WTC11 (cell line): Measurements from ENCODE around the gene PDPK1. TPM values are rescaled to one million over a fixed set of nuclear protein-coding genes. Genes with fewer than 3 reads are reported as not detected.

Source experiments
- ATAC-seq: fragments of 200-7000 bp; cut with Tn5 transposase; 2 replicates; pipeline ENCODE4 v1.10.0; 2021; ENCODE audit warnings: mild to moderate bottlenecking, moderate library complexity
- CTCF ChIA-PET: fragments of 300-600 bp; sonication (Branson Sonifier 250); formaldehyde crosslinking; loops from one replicate; lab custom pipeline; 2021; ENCODE audit warnings: antibody characterized with exemption; lab: Charles Lee
- POLR2A ChIA-PET: fragments of 350-600 bp; sonication (Branson Sonifier 250); formaldehyde crosslinking; loops from one replicate; lab custom pipeline; 2021; ENCODE audit warnings: antibody characterized with exemption; lab: Charles Lee
- DNase-seq: peaks from one replicate; pipeline ENCODE4 v3.0.0; 2021; ENCODE audit warnings: low spot score
- H3K27ac Mint-ChIP-seq: 2 replicates; pipeline ENCODE4 v1.8.0; 2021; ENCODE audit warnings: mixed read lengths
- H3K27me3 Mint-ChIP-seq: 2 replicates; pipeline ENCODE4 v1.8.0; 2021; ENCODE audit warnings: low read depth, mild to moderate bottlenecking, moderate library complexity, mixed read lengths
- H3K36me3 Mint-ChIP-seq: 2 replicates; pipeline ENCODE4 v1.8.0; 2021; ENCODE audit warnings: mixed read lengths
- H3K4me1 Mint-ChIP-seq: 2 replicates; pipeline ENCODE4 v1.8.0; 2022; ENCODE audit warnings: mixed read lengths
- H3K4me3 Mint-ChIP-seq: 2 replicates; pipeline ENCODE4 v1.8.0; 2021; ENCODE audit warnings: mild to moderate bottlenecking, moderate library complexity, mixed read lengths
- H3K9me3 Mint-ChIP-seq: 2 replicates; pipeline ENCODE4 v1.8.0; 2021; ENCODE audit warnings: mixed read lengths
- AFF4 ChIP-seq: sonication (generic); formaldehyde crosslinking; IDR thresholded peaks from 2 replicates; pipeline ENCODE4 v1.8.1; 2023; ENCODE audit warnings: mild to moderate bottlenecking, missing genetic modification reagents, borderline replicate concordance
- CTCF ChIP-seq: fragments of 200-600 bp; IDR thresholded peaks from 2 replicates; pipeline ENCODE4 v1.8.0; 2022; ENCODE audit warnings: antibody characterized with exemption
- FOXJ3 ChIP-seq: sonication (generic); formaldehyde crosslinking; IDR thresholded peaks from 2 replicates; pipeline ENCODE4 v1.9.0; 2021; ENCODE audit warnings: missing genetic modification reagents, mild to moderate bottlenecking, borderline replicate concordance
- FOXK1 ChIP-seq: sonication (generic); formaldehyde crosslinking; IDR thresholded peaks from 2 replicates; pipeline ENCODE4 v1.8.0; 2022; ENCODE audit warnings: mild to moderate bottlenecking, moderate library complexity, missing genetic modification reagents
- FOXP1 ChIP-seq: sonication (generic); formaldehyde crosslinking; IDR thresholded peaks from 2 replicates; pipeline ENCODE4 v1.8.0; 2022; ENCODE audit warnings: missing genetic modification reagents, mild to moderate bottlenecking, moderate library complexity, borderline replicate concordance
- GTF2I ChIP-seq: fragments of 250-450 bp; sonication (Bioruptor Pico); conservative IDR thresholded peaks from 2 replicates; pipeline ENCODE4 v1.4.0; 2021; ENCODE audit warnings: mild to moderate bottlenecking
- NFATC4 ChIP-seq: fragments of 250-450 bp; sonication (Bioruptor Pico); IDR thresholded peaks from 2 replicates; pipeline ENCODE4 v1.9.0; 2021; ENCODE audit warnings: mild to moderate bottlenecking
- OVOL2 ChIP-seq: fragments of 250-450 bp; sonication (Bioruptor Pico); IDR thresholded peaks from 2 replicates; pipeline ENCODE4 v1.9.0; 2021; ENCODE audit warnings: mild to moderate bottlenecking, borderline replicate concordance
- PREB ChIP-seq: sonication (generic); formaldehyde crosslinking; IDR thresholded peaks from 2 replicates; pipeline ENCODE4 v1.8.1; 2022; ENCODE audit warnings: mild to moderate bottlenecking, missing genetic modification reagents, moderate library complexity, borderline replicate concordance
- SMAD3 ChIP-seq: sonication (generic); formaldehyde crosslinking; IDR thresholded peaks from 2 replicates; pipeline ENCODE4 v1.8.0; 2022; ENCODE audit warnings: missing genetic modification reagents, mild to moderate bottlenecking, borderline replicate concordance
- SOX15 ChIP-seq: fragments of 250-450 bp; sonication (Bioruptor Pico); IDR thresholded peaks from 2 replicates; pipeline ENCODE4 v1.9.0; 2021; ENCODE audit warnings: mild to moderate bottlenecking
- SP1 ChIP-seq: sonication (generic); formaldehyde crosslinking; conservative IDR thresholded peaks from 2 replicates; pipeline ENCODE4 v1.8.1; 2022; ENCODE audit warnings: missing genetic modification reagents
- ZBTB43 ChIP-seq: sonication (generic); formaldehyde crosslinking; IDR thresholded peaks from 2 replicates; pipeline ENCODE4 v1.8.1; 2023; ENCODE audit warnings: mild to moderate bottlenecking, missing genetic modification reagents
- ZNF232 ChIP-seq: sonication (generic); formaldehyde crosslinking; IDR thresholded peaks from 2 replicates; pipeline ENCODE4 v1.8.0; 2022; ENCODE audit warnings: mild to moderate bottlenecking, missing genetic modification reagents
- ZNF532 ChIP-seq: fragments of 250-450 bp; sonication (Bioruptor Pico); IDR thresholded peaks from 2 replicates; pipeline ENCODE4 v1.9.0; 2021; ENCODE audit warnings: mild to moderate bottlenecking, borderline replicate concordance
- ZSCAN18 ChIP-seq: fragments of 250-450 bp; sonication (Bioruptor Pico); IDR thresholded peaks from 2 replicates; pipeline ENCODE4 v2.1.2; 2022; ENCODE audit warnings: mild to moderate bottlenecking, moderate library complexity
- total RNA-seq: library from RNA; stranded (reverse); gene quantifications from 3 replicates; pipeline ENCODE4 v1.2.3, GENCODE V29; 2021

The PDPK1 gene
- total RNA-seq, 1 experiment from 2014 or later = 31.4 TPM

- no peak overlapping the region for H3K4me3 Mint-ChIP-seq
- H3K36me3 Mint-ChIP-seq = peaks cover 5% of the 10 kb centered on the region
- H3K4me1 Mint-ChIP-seq = no peaks in the 10 kb centered on the region
- no peaks in the 10 kb centered on the region for H3K9me3 Mint-ChIP-seq
- CTCF ChIA-PET = no interaction called here
- no peak overlapping the region for H3K27ac Mint-ChIP-seq
- no peaks in the 10 kb centered on the region for H3K27me3 Mint-ChIP-seq
- TF ChIP-seq SP1 (CRISPR knock-in tag) = no peak
- no peak for TF ChIP-seq SMAD3 (CRISPR knock-in tag)
- no peak for TF ChIP-seq CTCF
- TF ChIP-seq FOXJ3 (CRISPR knock-in tag) = no peak
- no peak for TF ChIP-seq GTF2I (CRISPR knock-in tag)
- TF ChIP-seq SOX15 (CRISPR knock-in tag) = no peak
- TF ChIP-seq ZBTB43 (CRISPR knock-in tag) = no peak
- TF ChIP-seq ZNF532 (CRISPR knock-in tag) = no peak
- TF ChIP-seq PREB (CRISPR knock-in tag) = no peak
- TF ChIP-seq FOXP1 (CRISPR knock-in tag) = no peak
- TF ChIP-seq AFF4 (CRISPR knock-in tag) = no peak
- TF ChIP-seq ZNF232 (CRISPR knock-in tag) = no peak
- TF ChIP-seq NFATC4 (CRISPR knock-in tag) = no peak
- TF ChIP-seq OVOL2 (CRISPR knock-in tag) = no peak
- TF ChIP-seq FOXK1 (CRISPR knock-in tag) = no peak
- TF ChIP-seq ZSCAN18 = no peak
- no peak for DNase-seq
- POLR2A ChIA-PET = no interaction called here
- ATAC-seq = no peak
Measured at GRCh38 chr16:2494616-2495015, 43.2 kb upstream of the PDPK1 start.
